Measurements from ENCODE around the gene RGMB.

DNA sequence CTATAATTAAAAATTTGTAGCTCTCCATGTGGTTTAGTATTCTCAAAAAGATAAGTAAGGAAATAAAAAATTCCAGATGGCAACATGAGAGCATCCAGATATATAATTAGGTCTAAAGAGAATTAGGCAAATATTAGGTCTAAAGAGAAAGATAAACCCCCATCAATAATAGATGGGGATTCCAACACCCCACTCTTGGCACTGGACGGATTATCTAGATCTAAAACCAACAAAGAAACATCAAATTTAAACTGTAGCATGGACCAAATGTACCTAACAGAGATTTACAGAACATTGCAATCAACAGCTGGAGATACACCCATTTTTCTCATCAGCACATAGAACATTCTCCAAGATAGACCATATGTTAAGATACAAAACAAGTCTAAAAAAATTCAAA is 31.6 kb downstream of the RGMB start:
- TF ChIP-seq, protein P1, sequence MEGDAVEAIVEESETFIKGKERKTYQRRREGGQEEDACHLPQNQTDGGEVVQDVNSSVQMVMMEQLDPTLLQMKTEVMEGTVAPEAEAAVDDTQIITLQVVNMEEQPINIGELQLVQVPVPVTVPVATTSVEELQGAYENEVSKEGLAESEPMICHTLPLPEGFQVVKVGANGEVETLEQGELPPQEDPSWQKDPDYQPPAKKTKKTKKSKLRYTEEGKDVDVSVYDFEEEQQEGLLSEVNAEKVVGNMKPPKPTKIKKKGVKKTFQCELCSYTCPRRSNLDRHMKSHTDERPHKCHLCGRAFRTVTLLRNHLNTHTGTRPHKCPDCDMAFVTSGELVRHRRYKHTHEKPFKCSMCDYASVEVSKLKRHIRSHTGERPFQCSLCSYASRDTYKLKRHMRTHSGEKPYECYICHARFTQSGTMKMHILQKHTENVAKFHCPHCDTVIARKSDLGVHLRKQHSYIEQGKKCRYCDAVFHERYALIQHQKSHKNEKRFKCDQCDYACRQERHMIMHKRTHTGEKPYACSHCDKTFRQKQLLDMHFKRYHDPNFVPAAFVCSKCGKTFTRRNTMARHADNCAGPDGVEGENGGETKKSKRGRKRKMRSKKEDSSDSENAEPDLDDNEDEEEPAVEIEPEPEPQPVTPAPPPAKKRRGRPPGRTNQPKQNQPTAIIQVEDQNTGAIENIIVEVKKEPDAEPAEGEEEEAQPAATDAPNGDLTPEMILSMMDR (conservative IDR thresholded peaks at IDR 0.05 in 1 of 2, IDR thresholded peaks at IDR 0.05 in 1 of 2; ENCODE audit: low read depth in 1 of 2, low read length in 2 of 2), result no peak
- no peak for TF ChIP-seq EZH2 (IDR thresholded peaks at IDR 0.05; ENCODE audit: low read length, missing control alignments)

Measured in fibroblast of lung (primary cell).